HepG2 (cell line): ENCODE measurements around the gene SPX. TPM values are rescaled to one million over a fixed set of nuclear protein-coding genes. Genes with fewer than 3 reads are reported as not detected.

Source experiments
- ATAC-seq: fragments of 200-7000 bp; cut with Tn5 transposase; 3 replicates; pipeline ENCODE4 v1.9.1; 2020; ENCODE audit warnings: mild to moderate bottlenecking, moderate library complexity
- BruUV-seq: library from RNA; stranded (reverse); fragments of 400-500 nt; replicated peaks from 2 replicates; lab custom pipeline; 2021; lab: Mats Ljungman, UMichigan
- CTCF ChIA-PET: fragments of 300-600 bp; formaldehyde crosslinking; extraction: SDS; loops from one replicate; lab custom pipeline; 2021; ENCODE audit warnings: low total read pairs, inconsistent platforms, low intra/inter-chr PET ratio; lab: Yijun Ruan, JAX
- POLR2A ChIA-PET: fragments of 350-600 bp; sonication (Branson Sonifier 250); formaldehyde crosslinking; loops from one replicate; lab custom pipeline; 2020; ENCODE audit warnings: antibody characterized with exemption, inconsistent platforms; lab: Yijun Ruan, JAX
- DNase-seq: peaks from one replicate; pipeline ENCODE4 v3.0.0-alpha.2; 2015; ENCODE audit warnings: low spot score
- FAIRE-seq: peaks from 3 replicates; lab custom pipeline; 2011; peaks lifted over from hg19 to GRCh38; lab: Jason Lieb, UNC
- H2AFZ ChIP-seq: one replicate; pipeline ENCODE4 v1.6.1; 2011; ENCODE audit warnings: low read length, inconsistent platforms
- H3K27ac ChIP-seq: fragments of 300-600 bp; 3 replicates; pipeline ENCODE4 v1.8.0; 2011; ENCODE audit warnings: mixed run types, mild to moderate bottlenecking, mixed read lengths, low read length, inconsistent platforms; ENCODE audit not compliant: insufficient read depth; ENCODE audit errors: extremely low read length
- H3K27me3 ChIP-seq, 2 experiments: fragments of 200-600 bp in 1 of 2; 2 replicates in 1 of 2; 3 replicates in 1 of 2; pipeline versions ENCODE4 v1.6.0 to v1.8.0; 2011; ENCODE audit warnings: low read length in 2 of 2, mild to moderate bottlenecking in 2 of 2, moderate library complexity in 2 of 2, inconsistent platforms in 1 of 2; ENCODE audit not compliant: insufficient read depth in 2 of 2, control insufficient read depth in 1 of 2
- H3K36me3 ChIP-seq, 2 experiments: fragments of 200-600 bp in 1 of 2; replicated peaks in 1 of 2; 2 replicates in 1 of 2; 3 replicates in 1 of 2; pipeline versions ENCODE4 v1.5.1 to v1.8.0; 2011; ENCODE audit warnings: low read length in 2 of 2, inconsistent platforms in 1 of 2; ENCODE audit not compliant: insufficient read depth in 2 of 2, control insufficient read depth in 1 of 2
- H3K4me1 ChIP-seq: 2 replicates; pipeline ENCODE4 v1.5.1; 2012; ENCODE audit warnings: low read length, inconsistent platforms; ENCODE audit not compliant: insufficient read depth
- H3K4me2 ChIP-seq: 2 replicates; pipeline ENCODE4 v1.6.0; 2011; ENCODE audit warnings: low read depth, low read length, inconsistent platforms
- H3K4me3 ChIP-seq, 3 experiments: fragments of 200-600 bp in 1 of 3; sonication (generic), shearing (Covaris generic) in 1 of 3; replicated peaks in 1 of 3; 2 replicates each; pipeline ENCODE4 v1.5.1; 2011 to 2016; ENCODE audit warnings: low read length in 3 of 3, inconsistent platforms in 2 of 3, low read depth in 2 of 3, mild to moderate bottlenecking in 2 of 3, control low read depth in 1 of 3, mixed read lengths in 1 of 3; ENCODE audit not compliant: insufficient read depth in 1 of 3
- H3K79me2 ChIP-seq: one replicate; pipeline ENCODE4 v1.6.1; 2011; ENCODE audit warnings: low read length, inconsistent platforms; ENCODE audit not compliant: insufficient read depth
- H3K9ac ChIP-seq: 2 replicates; pipeline ENCODE4 v1.6.0; 2011; ENCODE audit warnings: mild to moderate bottlenecking, low read depth, low read length, inconsistent platforms; ENCODE audit not compliant: insufficient read depth
- H3K9me3 ChIP-seq: 2 replicates; pipeline ENCODE4 v1.5.1; 2012; ENCODE audit warnings: mild to moderate bottlenecking, low read length
- H4K20me1 ChIP-seq: 2 replicates; pipeline ENCODE4 v1.6.0; 2011; ENCODE audit warnings: inconsistent platforms, mild to moderate bottlenecking, low read length, moderate library complexity; ENCODE audit not compliant: insufficient read depth
- ATF2 ChIP-seq: sonication (generic); formaldehyde crosslinking; IDR thresholded peaks from 2 replicates; pipeline ENCODE4 v1.4.0; 2020; ENCODE audit warnings: missing genetic modification reagents
- ATF7 ChIP-seq, 2 experiments: fragments of 450-650 bp in 1 of 2; sonication (generic) in 1 of 2; formaldehyde crosslinking in 1 of 2; IDR thresholded peaks; 2 replicates each; pipeline versions ENCODE4 v1.4.0 to v1.6.1; 2016 to 2020; ENCODE audit warnings: antibody characterized with exemption in 1 of 2, mild to moderate bottlenecking in 1 of 2, missing genetic modification reagents in 1 of 2
- CBX1 ChIP-seq: IDR thresholded peaks from one replicate; pipeline ENCODE4 v1.6.1; 2016; ENCODE audit warnings: antibody characterized with exemption, low read depth
- CHCHD3 ChIP-seq: sonication (generic); formaldehyde crosslinking; IDR thresholded peaks from 2 replicates; pipeline ENCODE4 v1.8.0; 2022; ENCODE audit warnings: mild to moderate bottlenecking, missing genetic modification reagents, moderate library complexity
- FIP1L1 ChIP-seq: fragments of 200-400 bp; formaldehyde crosslinking; IDR thresholded peaks from 2 replicates; pipeline ENCODE4 v1.6.1; 2018; ENCODE audit warnings: low read depth, mild to moderate bottlenecking, low read length, moderate library complexity, borderline replicate concordance; ENCODE audit not compliant: insufficient read depth
- IRF9 ChIP-seq: sonication (generic); formaldehyde crosslinking; IDR thresholded peaks from 2 replicates; pipeline ENCODE4 v1.8.0; 2022; ENCODE audit warnings: missing genetic modification reagents, mild to moderate bottlenecking, borderline replicate concordance
- PAF1 ChIP-seq: IDR thresholded peaks from 2 replicates; pipeline ENCODE4 v1.6.1; 2016; ENCODE audit warnings: missing genetic modification reagents, missing compliant biosample characterization
- SP5 ChIP-seq: IDR thresholded peaks from 2 replicates; pipeline ENCODE4 v1.6.1; 2016; ENCODE audit warnings: low read depth, borderline replicate concordance
- ZNF3 ChIP-seq: IDR thresholded peaks from 2 replicates; pipeline ENCODE4 v1.7.0; 2017; ENCODE audit warnings: inconsistent platforms
- ZNF589 ChIP-seq: sonication (generic); formaldehyde crosslinking; conservative IDR thresholded peaks from 2 replicates; pipeline ENCODE4 v1.8.0; 2022; ENCODE audit warnings: mild to moderate bottlenecking, moderate library complexity, missing genetic modification reagents
- ZNF652 ChIP-seq: IDR thresholded peaks from 2 replicates; pipeline ENCODE4 v1.6.1; 2016; ENCODE audit warnings: low read depth, borderline replicate concordance
- ZSCAN31 ChIP-seq: sonication (generic); formaldehyde crosslinking; IDR thresholded peaks from 2 replicates; pipeline ENCODE4 v1.5.0; 2020; ENCODE audit warnings: low read depth, mild to moderate bottlenecking, missing genetic modification reagents
- WGBS: methylation state at CpG from one replicate; pipeline ENCODE4 v1.1.6; 2017; ENCODE audit warnings: low lambda C conversion rate; 5-methylcytosine and 5-hydroxymethylcytosine counted together
- in situ Hi-C: cut with HindIII; loops from 2 replicates; pipeline ENCODE4 v1.10.0; 2017; ENCODE audit warnings: low pct_unique_long_range_greater_than_20kb; ENCODE audit not compliant: extremely low pct_ligation_motif_present
- intact Hi-C: fragments of 100-400 bp; cut with micrococcal nuclease; formaldehyde crosslinking; loops from one replicate; pipeline ENCODE4 v1.10.0; 2022; ENCODE audit not compliant: unreplicated experiment
- polyA plus RNA-seq, 8 experiments: library from polyadenylated mRNA; depleted of rRNA in 3 of 8; stranded (reverse) in 7 of 8; unstranded in 1 of 8; fragments of >200 nt; fragmentation: Illumina TruSeq in 4 of 8; extraction: Trizol in 4 of 8; gene quantifications; 2 replicates each; pipeline versions ENCODE4 v1.2.1 to v1.2.3, GENCODE V29; 2011 to 2016; ENCODE audit warnings: low read depth in 4 of 8, missing spikeins in 1 of 8, mixed read lengths in 1 of 8; ENCODE audit not compliant: insufficient read depth in 1 of 8
- total RNA-seq, 5 experiments: library from RNA; depleted of rRNA; stranded (reverse); fragments of >200 nt; fragmentation: Illumina TruSeq; extraction: Trizol; gene quantifications; 2 replicates each; pipeline ENCODE4 v1.2.3, GENCODE V29; 2016; ENCODE audit warnings: low read depth in 1 of 5
- TF ChIP-seq, protein P1 (sequence below): sonication (generic); formaldehyde crosslinking; IDR thresholded peaks from 2 replicates; pipeline ENCODE4 v1.9.0; 2021; ENCODE audit warnings: missing genetic modification reagents, borderline replicate concordance

The SPX gene
- total and polyA plus RNA-seq, 2 of the 13 experiments (the other 11 are each of a cell fraction or from before 2014, with no cell fraction given) = 0.07 to 0.16 TPM

GRCh38 chr12:21545557-21545956 is 19.5 kb downstream of the SPX start:
- H2AFZ ChIP-seq = no peak overlapping the region
- no peak for DNase-seq
- H3K36me3 ChIP-seq = no peaks in the 10 kb centered on the region
- FAIRE-seq = no peak
- POLR2A ChIA-PET = no interaction called here
- H4K20me1 ChIP-seq = no peaks in the 10 kb centered on the region
- 46% methylated on average over 2 of the region's 2 CpGs for WGBS
- TF ChIP-seq ATF7 (IDR thresholded peaks at IDR 0.05) (peak; percentile 65), ATF7 (CRISPR knock-in tag; IDR thresholded peaks at IDR 0.05) (no peak), SP5 (no peak), FIP1L1 (no peak)
- H3K79me2 ChIP-seq = no peaks in the 10 kb centered on the region
- in situ Hi-C loops (no loop called here), intact Hi-C loops (no loop called here)
- H3K4me1 ChIP-seq = no peaks in the 10 kb centered on the region
- no peak for ATAC-seq
- H3K9ac ChIP-seq = no peak overlapping the region
- no peak overlapping the region for H3K27ac ChIP-seq
- no TSS peak for BruUV-seq
- H3K9me3 ChIP-seq = no peaks in the 10 kb centered on the region
- H3K27me3 ChIP-seq = peaks cover 0 to 2% of the 10 kb centered on the region in 2 experiments; a peak in 1 of 5 replicates
- H3K4me2 ChIP-seq = no peak overlapping the region
- no peak overlapping the region for H3K4me3 ChIP-seq
- CTCF ChIA-PET = no interaction called here

DNA sequence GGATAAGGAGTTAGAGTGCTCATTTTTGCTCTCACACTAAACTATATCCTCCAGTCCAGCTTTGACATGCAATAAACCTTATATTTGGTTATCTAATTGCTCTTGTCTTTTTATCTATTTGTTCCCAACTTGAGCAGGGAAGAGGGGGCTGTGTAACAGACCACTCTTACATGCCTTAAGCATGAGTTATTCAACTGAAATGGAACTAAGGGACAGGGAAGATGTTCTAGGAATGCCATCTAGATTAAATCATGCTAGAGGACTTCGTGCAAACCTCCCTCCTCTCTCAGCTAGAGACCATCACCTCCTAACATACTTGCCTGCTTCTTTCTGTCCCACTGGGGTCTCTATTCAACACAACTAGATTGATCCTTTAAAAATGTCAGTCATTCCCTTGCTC is 20.6 kb downstream of the SPX start:
- Histone ChIP-seq H3K79me2 (no peaks in the 10 kb centered on the region), H3K4me3 (no peak overlapping the region), H3K9me3 (no peaks in the 10 kb centered on the region), H3K4me2 (no peak overlapping the region), H3K27me3 (0 out of 5 replicates have a peak, but pooled peaks cover 0 to 2% of the 10 kb centered on the region in 2 experiments), H3K9ac (no peak overlapping the region), H3K36me3 (no peaks in the 10 kb centered on the region), H2AFZ (no peak overlapping the region), H4K20me1 (no peaks in the 10 kb centered on the region), H3K4me1 (no peaks in the 10 kb centered on the region), H3K27ac (no peak overlapping the region)
- in situ Hi-C loops = no loop called here
- ChIA-PET POLR2A (no interaction called here), CTCF (no interaction called here)
- DNase-seq = no peak
- no peak for FAIRE-seq
- no TSS peak for BruUV-seq
- intact Hi-C loops = no loop called here
- WGBS = 0% methylated on average over 1 of the region's 1 CpG
- no peak for ATAC-seq
- no peak for TF ChIP-seq ZNF589 (CRISPR knock-in tag)
- TF ChIP-seq ZNF652 (CRISPR knock-in tag) = no peak
- no peak for TF ChIP-seq ZSCAN31 (CRISPR knock-in tag)
- TF ChIP-seq PAF1 (CRISPR knock-in tag) = no peak
- no peak for TF ChIP-seq ZNF3
- no peak for TF ChIP-seq ATF2 (CRISPR knock-in tag)
- TF ChIP-seq CHCHD3 (CRISPR knock-in tag) = no peak
- TF ChIP-seq, protein P1, sequence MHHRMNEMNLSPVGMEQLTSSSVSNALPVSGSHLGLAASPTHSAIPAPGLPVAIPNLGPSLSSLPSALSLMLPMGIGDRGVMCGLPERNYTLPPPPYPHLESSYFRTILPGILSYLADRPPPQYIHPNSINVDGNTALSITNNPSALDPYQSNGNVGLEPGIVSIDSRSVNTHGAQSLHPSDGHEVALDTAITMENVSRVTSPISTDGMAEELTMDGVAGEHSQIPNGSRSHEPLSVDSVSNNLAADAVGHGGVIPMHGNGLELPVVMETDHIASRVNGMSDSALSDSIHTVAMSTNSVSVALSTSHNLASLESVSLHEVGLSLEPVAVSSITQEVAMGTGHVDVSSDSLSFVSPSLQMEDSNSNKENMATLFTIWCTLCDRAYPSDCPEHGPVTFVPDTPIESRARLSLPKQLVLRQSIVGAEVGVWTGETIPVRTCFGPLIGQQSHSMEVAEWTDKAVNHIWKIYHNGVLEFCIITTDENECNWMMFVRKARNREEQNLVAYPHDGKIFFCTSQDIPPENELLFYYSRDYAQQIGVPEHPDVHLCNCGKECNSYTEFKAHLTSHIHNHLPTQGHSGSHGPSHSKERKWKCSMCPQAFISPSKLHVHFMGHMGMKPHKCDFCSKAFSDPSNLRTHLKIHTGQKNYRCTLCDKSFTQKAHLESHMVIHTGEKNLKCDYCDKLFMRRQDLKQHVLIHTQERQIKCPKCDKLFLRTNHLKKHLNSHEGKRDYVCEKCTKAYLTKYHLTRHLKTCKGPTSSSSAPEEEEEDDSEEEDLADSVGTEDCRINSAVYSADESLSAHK (CRISPR knock-in tag) = no peak
- no peak for TF ChIP-seq IRF9 (CRISPR knock-in tag)
- TF ChIP-seq CBX1 = no peak
